ENCODE results near the gene POC5. TPM values are rescaled to one million over a fixed set of nuclear protein-coding genes. Genes with fewer than 3 reads are reported as not detected.

POC5 gene
- total and polyA plus RNA-seq, 5 donors, result 3.2 to 6.4 (median 4.4) TPM

DNA sequence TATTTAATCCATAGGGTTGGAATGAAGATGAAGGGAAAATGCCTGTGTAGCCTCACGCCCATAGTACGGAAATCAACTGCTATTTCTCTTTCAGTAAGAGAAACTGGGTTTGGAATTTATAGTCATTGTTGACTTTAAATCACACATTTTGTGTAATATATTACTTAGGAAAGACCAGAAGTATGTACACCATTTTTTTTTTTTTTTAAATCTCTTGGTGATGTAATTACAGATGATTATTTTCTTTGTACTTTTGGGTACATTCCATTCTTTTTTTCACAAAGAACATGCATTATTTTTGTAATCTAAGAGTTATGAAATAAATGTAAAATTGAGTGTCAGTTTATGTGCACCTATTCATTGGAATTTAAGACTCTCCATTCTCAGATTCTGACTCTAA, 45.7 kb downstream of the POC5 start:
- no peak for DNase-seq
- ATAC-seq, result no peak
- 50% methylated on average over 2 of the region's 2 CpGs for WGBS
- Histone ChIP-seq H3K27ac (ENCODE audit: low read length) (no peak overlapping the region), H3K4me1 (ENCODE audit: control insufficient read depth, insufficient read depth, low read length) (peaks cover 2% of the 10 kb centered on the region), H3K9me3 (ENCODE audit: control insufficient read depth, low read length) (no peaks in the 10 kb centered on the region), H3K4me3 (ENCODE audit: low read length) (no peak overlapping the region), H3K27me3 (ENCODE audit: control insufficient read depth, insufficient read depth) (no peaks in the 10 kb centered on the region)
- intact Hi-C loops (cut with DNase I), result loop anchor here in 1 of 4 donors (10.0 kb wide), 1 partner anchor 287 kb away; no protein-coding TSS in a partner anchor

DNA sequence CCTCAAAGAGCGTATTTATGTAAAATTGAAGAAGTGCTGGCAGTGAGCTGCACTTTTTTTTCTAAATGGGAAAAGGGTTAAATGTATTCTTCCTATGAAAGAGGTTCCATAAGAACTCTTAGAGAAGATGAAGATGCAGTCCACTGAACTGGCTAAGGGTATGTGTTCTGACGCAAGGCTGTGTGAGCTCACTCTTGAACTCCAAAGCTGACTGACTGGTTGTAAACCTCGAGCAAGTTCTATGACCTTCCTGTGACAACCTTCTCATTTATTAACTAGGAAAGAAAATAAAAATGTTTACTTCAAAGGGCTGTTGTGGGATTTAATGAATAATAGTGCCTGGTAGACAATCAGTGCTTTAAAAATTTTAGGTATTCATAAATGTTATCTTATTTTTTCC, 46.7 kb downstream of the POC5 start:
- WGBS, result 86% methylated on average over 3 of the region's 3 CpGs
- DNase-seq, result no peak
- ATAC-seq, result no peak
- intact Hi-C loops (cut with DNase I), result loop anchor here in 1 of 4 donors (10.0 kb wide), 1 partner anchor 286 kb away; no protein-coding TSS in a partner anchor
- no peak overlapping the region for H3K4me3 ChIP-seq (ENCODE audit: low read length)
- H3K27me3 ChIP-seq (ENCODE audit: control insufficient read depth, insufficient read depth), result no peaks in the 10 kb centered on the region
- peaks cover 2% of the 10 kb centered on the region for H3K4me1 ChIP-seq (ENCODE audit: control insufficient read depth, insufficient read depth, low read length)
- H3K27ac ChIP-seq (ENCODE audit: low read length), result no peak overlapping the region
- no peaks in the 10 kb centered on the region for H3K9me3 ChIP-seq (ENCODE audit: control insufficient read depth, low read length)

- Histone ChIP-seq H3K27me3 (ENCODE audit: control insufficient read depth, insufficient read depth) (no peaks in the 10 kb centered on the region), H3K4me3 (ENCODE audit: low read length) (no peak overlapping the region), H3K9me3 (ENCODE audit: control insufficient read depth, low read length) (no peaks in the 10 kb centered on the region), H3K27ac (ENCODE audit: low read length) (no peak overlapping the region), H3K4me1 (ENCODE audit: control insufficient read depth, insufficient read depth, low read length) (peaks cover 2% of the 10 kb centered on the region)
- 20% methylated on average over 10 of the region's 10 CpGs for WGBS
- intact Hi-C loops (cut with DNase I), result no loop called here
- peak; percentile 83 to 97 for ATAC-seq
- DNase-seq, result peak in 2 of 3 donors; percentile 33 to 56
Measured at GRCh38 chr5:75668977-75669689, 48.1 kb downstream of the POC5 start.

DNA sequence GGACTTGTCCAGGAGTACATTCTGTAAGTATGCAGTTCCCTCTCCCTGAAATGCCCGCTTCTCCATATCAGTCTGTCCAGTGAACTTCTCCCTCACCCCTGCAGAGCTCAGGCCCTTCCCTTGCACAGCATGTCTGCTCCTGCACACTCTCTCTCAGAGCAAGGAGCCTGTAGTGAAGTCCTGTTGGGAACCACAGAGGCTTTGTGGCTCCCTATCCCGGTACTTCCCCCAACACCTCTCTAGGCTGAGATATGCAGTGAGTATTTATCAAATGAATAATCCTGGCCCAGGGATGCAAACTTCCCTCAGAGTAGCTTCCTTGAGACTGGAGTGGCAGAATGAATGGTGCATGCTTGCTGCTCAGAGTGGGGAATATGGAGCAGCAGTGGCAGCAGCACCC, 48.8 kb downstream of the POC5 start:
- intact Hi-C loops (cut with DNase I), result no loop called here

DNA sequence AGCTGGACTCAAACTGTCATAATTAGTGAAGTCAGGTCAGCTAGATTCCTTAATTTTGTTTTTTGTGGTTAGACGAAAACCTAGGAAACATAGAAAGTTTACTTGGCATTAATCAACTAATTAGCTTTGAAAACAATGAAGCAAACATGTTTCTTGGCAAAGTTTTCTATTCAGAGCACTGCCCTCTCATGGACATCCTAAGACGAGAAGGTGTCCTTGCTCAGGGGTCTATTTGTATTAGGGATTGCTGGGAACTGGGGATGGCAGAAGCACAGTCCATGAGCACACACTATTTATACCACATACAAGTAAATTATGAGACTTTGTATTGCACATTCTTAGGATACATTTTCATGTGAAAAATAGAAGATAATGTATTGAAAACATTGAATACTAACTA, 49.7 kb downstream of the POC5 start:
- DNase-seq (no peak), ATAC-seq (no peak)
- Histone ChIP-seq H3K27ac (ENCODE audit: low read length) (no peak overlapping the region), H3K27me3 (ENCODE audit: control insufficient read depth, insufficient read depth) (no peaks in the 10 kb centered on the region), H3K4me1 (ENCODE audit: control insufficient read depth, insufficient read depth, low read length) (peaks cover 2% of the 10 kb centered on the region), H3K9me3 (ENCODE audit: control insufficient read depth, low read length) (no peaks in the 10 kb centered on the region), H3K4me3 (ENCODE audit: low read length) (no peak overlapping the region)
- WGBS, result 43% methylated on average over 2 of the region's 2 CpGs
- intact Hi-C loops (cut with DNase I), result no loop called here

More for the DNA sequence above, 48.8 kb downstream of the POC5 start:
- no peak overlapping the region for H3K4me3 ChIP-seq (ENCODE audit: low read length)
- H3K27ac ChIP-seq (ENCODE audit: low read length), result no peak overlapping the region
- DNase-seq (no peak), ATAC-seq (peak in 1 of 2 donors; percentile 25)
- no peaks in the 10 kb centered on the region for H3K27me3 ChIP-seq (ENCODE audit: control insufficient read depth, insufficient read depth)
- 66% methylated on average over 2 of the region's 2 CpGs for WGBS
- no peaks in the 10 kb centered on the region for H3K9me3 ChIP-seq (ENCODE audit: control insufficient read depth, low read length)
- peaks cover 2% of the 10 kb centered on the region for H3K4me1 ChIP-seq (ENCODE audit: control insufficient read depth, insufficient read depth, low read length)

DNA sequence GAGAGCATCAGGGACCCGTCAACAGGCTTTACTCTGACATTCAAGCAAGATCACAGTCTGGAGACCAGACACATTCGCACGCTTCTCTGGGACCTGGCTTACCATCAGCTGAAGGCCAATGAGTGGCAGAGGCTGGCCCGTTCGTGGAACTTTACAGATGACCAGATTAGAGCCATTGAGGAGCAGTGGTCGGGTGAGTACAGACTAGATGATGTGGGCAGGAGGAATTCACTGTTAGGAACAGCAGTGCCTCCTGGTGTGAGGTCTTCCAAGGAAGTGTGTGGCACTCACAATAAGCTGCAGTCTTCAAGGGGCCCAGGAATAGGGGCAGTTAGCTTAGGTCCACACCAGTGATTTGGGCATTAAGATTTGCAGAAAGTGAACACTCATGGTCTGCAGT, 50.4 kb downstream of the POC5 start:
- ATAC-seq, result no peak
- WGBS, result 88% methylated on average over 6 of the region's 6 CpGs
- Histone ChIP-seq H3K27me3 (ENCODE audit: control insufficient read depth, insufficient read depth) (no peaks in the 10 kb centered on the region), H3K27ac (ENCODE audit: low read length) (no peak overlapping the region), H3K4me3 (ENCODE audit: low read length) (no peak overlapping the region), H3K4me1 (ENCODE audit: control insufficient read depth, insufficient read depth, low read length) (peaks cover 2% of the 10 kb centered on the region), H3K9me3 (ENCODE audit: control insufficient read depth, low read length) (no peaks in the 10 kb centered on the region)
- no peak for DNase-seq
- intact Hi-C loops (cut with DNase I), result no loop called here

GRCh38 chr5:75664979-75665378, 52.3 kb downstream of the POC5 start:
- 91% methylated on average over 2 of the region's 2 CpGs for WGBS
- intact Hi-C loops (cut with DNase I), result no loop called here

DNA sequence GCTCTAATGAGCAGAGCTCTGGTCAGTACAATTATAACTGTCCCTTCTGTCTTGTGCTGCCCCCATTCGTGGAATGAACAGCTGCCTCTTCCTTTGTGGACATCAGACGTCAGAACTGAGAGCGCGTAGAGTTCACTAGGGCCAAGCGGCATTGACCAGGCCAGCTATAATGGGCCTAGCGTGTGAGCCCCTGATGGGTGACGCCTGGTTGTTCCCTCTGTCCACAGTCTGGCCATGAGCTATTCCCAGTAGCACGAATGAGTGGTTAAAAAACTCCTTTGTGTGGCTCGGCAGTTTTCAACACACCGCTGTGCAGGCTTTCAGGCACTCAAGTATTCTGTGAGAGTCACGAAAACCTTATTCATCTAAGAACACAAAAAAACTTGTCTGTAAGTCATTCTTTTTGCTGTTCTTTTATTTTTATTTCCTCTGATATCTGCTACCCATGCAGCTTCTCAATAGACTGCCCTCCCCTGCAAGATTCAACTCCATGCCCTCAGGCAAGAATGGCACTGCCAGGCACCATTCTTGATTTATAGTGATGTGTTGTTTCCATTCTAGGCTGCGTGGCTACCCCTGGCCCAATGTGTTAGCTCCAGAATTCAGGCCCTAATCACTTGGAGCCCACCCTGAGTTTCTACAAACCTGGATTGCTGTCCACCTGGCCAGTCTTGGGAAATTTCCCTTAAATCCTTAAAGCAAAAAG, 53.5 kb downstream of the POC5 start:
- H3K27me3 ChIP-seq (ENCODE audit: control insufficient read depth, insufficient read depth), result no peaks in the 10 kb centered on the region
- 84% methylated on average over 12 of the region's 12 CpGs for WGBS
- H3K9me3 ChIP-seq (ENCODE audit: control insufficient read depth, low read length), result no peaks in the 10 kb centered on the region
- H3K27ac ChIP-seq (ENCODE audit: low read length), result no peak overlapping the region
- peak in 1 of 2 donors; percentile 21 for ATAC-seq
- H3K4me1 ChIP-seq (ENCODE audit: control insufficient read depth, insufficient read depth, low read length), result no peaks in the 10 kb centered on the region
- DNase-seq, result no peak
- no peak overlapping the region for H3K4me3 ChIP-seq (ENCODE audit: low read length)
- intact Hi-C loops (cut with DNase I), result no loop called here

More at GRCh38 chr5:75664979-75665378, 52.3 kb downstream of the POC5 start:
- Histone ChIP-seq H3K9me3 (ENCODE audit: control insufficient read depth, low read length) (no peaks in the 10 kb centered on the region), H3K27me3 (ENCODE audit: control insufficient read depth, insufficient read depth) (no peaks in the 10 kb centered on the region), H3K4me3 (ENCODE audit: low read length) (no peak overlapping the region), H3K27ac (ENCODE audit: low read length) (no peak overlapping the region), H3K4me1 (ENCODE audit: control insufficient read depth, insufficient read depth, low read length) (peaks cover 2% of the 10 kb centered on the region)
- DNase-seq (no peak), ATAC-seq (no peak)

- ATAC-seq (no peak), DNase-seq (no peak)
- Histone ChIP-seq H3K27me3 (ENCODE audit: control insufficient read depth, insufficient read depth) (no peaks in the 10 kb centered on the region), H3K27ac (ENCODE audit: low read length) (no peak overlapping the region), H3K4me1 (ENCODE audit: control insufficient read depth, insufficient read depth, low read length) (no peaks in the 10 kb centered on the region), H3K9me3 (ENCODE audit: control insufficient read depth, low read length) (no peaks in the 10 kb centered on the region), H3K4me3 (ENCODE audit: low read length) (no peak overlapping the region)
- intact Hi-C loops (cut with DNase I), result no loop called here
- WGBS, result 91% methylated on average over 2 of the region's 2 CpGs
Measured at GRCh38 chr5:75662061-75662460, 55.2 kb downstream of the POC5 start.

DNA sequence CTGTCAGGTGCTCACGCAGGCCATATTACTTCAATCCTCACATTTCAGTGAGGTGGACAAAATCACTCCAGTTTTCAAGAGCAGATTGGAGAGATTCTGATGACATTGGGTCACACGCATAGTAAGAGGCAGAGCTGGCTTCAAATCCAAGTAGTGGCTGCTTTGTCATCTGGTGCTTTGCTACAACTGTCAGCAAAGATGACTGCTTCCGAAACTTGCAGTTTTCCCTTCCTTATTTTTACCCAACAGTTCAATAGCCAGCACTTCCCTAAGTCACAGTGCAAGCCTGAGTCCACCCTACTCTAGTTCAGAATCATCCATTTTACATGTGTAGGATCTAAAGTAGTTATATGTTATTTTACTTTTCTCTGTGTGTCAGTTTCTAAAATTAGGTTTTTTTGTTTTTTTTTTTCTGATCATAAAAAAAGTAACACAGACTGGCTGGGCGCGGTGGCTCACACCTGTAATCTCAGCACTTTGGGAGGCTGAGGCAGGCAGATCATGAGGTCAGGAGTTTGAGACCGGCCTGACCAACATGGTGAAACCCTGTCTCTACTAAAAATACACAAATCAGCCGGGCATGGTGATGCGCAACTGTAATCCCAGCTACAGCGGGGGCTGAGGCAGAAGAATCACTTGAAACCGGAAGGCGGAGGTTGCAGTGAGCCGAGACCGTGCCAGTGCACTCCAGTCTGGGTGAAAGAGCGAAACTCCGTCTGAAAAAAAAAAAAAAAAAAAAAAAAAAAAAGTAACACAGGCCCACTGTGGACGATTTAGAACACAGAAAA, 56.4 kb downstream of the POC5 start:
- Histone ChIP-seq H3K9me3 (ENCODE audit: control insufficient read depth, low read length) (no peaks in the 10 kb centered on the region), H3K4me3 (ENCODE audit: low read length) (no peak overlapping the region), H3K27me3 (ENCODE audit: control insufficient read depth, insufficient read depth) (no peaks in the 10 kb centered on the region), H3K27ac (ENCODE audit: low read length) (no peak overlapping the region), H3K4me1 (ENCODE audit: control insufficient read depth, insufficient read depth, low read length) (no peaks in the 10 kb centered on the region)
- WGBS, result 84% methylated on average over 16 of the region's 16 CpGs
- ATAC-seq, result no peak
- intact Hi-C loops (cut with DNase I), result no loop called here
- no peak for DNase-seq

All from right cardiac atrium (tissue), 5 donors.